Measurements from ENCODE around the gene C11orf54.

GRCh38 chr11:93744669-93745004 lies 3.2 kb downstream of the C11orf54 start:
- TF ChIP-seq CBX5 (IDR thresholded peaks at IDR 0.05; ENCODE audit: low read depth) (no peak), ZNF274 (IDR thresholded peaks at IDR 0.05; ENCODE audit: insufficient read depth, insufficient read length) (no peak), MYB (IDR thresholded peaks at IDR 0.05; ENCODE audit: borderline replicate concordance, low read depth, low read length) (no peak), YY1 (IDR thresholded peaks at IDR 0.05; ENCODE audit: low read depth, low read length) (no peak), ZBTB40 (IDR thresholded peaks at IDR 0.05; ENCODE audit: borderline replicate concordance) (no peak), BACH1 (IDR thresholded peaks at IDR 0.05; ENCODE audit: borderline replicate concordance) (no peak), EZH2 (IDR thresholded peaks at IDR 0.05; ENCODE audit: borderline replicate concordance, control insufficient read depth, low read depth, low read length) (no peak), SIN3A (IDR thresholded peaks at IDR 0.05; ENCODE audit: low read depth, low read length) (no peak), ZNF622 (IDR thresholded peaks at IDR 0.05) (no peak), ZBED1 (IDR thresholded peaks at IDR 0.05; ENCODE audit: borderline replicate concordance) (no peak), CTCF (IDR thresholded peaks at IDR 0.05 in 2 of 3, conservative IDR thresholded peaks at IDR 0.05 in 1 of 3; ENCODE audit: control insufficient read depth in 2 of 3, extremely low read depth in 1 of 3, insufficient read depth in 1 of 3, low read depth in 3 of 3, low read length in 3 of 3) (no peak), ZBTB11 (CRISPR knock-in tag; IDR thresholded peaks at IDR 0.05) (no peak)
